Stimulated activated naive CD4-positive, alpha-beta T cell treated with Interleukin-2 at 50 U/mL for 16 hours (primary cell): ENCODE results near the gene TLR6.
A peak's percentile ranks its signal among the peaks of the same experiment; 100 is the strongest.

Experiments used
- DNase-seq: peaks from one replicate; lab custom pipeline; 2025; lab: John Stamatoyannopoulos, UW

TLR6 gene

DNA sequence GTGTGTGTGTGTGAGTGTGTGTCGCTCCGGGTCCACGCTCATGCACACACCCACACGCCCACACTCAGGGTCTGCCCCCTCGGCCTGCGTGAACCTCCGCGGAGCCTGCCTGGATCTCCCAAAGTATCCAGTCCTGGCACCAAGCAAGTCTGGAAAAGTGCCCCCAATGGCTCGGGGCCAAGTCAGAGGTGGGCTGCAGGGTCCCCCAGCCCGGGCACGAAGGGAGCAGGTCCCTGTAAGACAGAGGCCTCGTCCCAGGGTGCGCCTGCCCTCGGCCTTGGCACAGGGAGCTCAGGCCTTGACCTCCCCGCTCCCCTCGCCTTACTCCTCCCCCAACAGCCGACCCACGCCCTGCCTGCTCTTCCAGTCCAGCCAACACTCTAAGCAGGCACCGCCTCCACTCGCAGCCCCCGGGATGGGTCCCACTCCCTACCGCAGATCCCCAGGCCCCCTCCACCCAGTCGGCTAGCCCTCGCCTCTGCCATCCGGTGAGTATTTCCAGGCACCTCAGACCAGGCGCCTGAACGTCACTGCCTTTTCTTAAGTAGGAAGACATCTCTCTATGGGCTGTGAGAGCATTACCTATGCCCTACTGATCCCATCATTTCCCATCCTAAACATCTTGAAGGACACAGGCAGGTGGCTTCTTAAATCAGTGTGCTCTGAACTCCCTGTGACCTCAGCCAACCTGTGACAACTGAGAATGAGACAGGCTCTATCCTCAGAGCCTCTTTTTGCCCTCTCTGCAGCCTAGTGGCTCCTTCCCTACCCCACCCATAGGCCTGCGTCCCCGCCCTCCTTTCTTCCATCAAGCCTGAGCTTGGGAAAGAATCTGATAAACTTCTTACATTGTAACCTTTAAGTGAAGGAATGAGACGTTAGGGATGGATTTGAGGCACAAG is 11.7 kb upstream of the TLR6 start:
- no peak for DNase-seq

GRCh38 chr4:38867478-38868058 is 11.0 kb upstream of the TLR6 start, which contains the start of gene FAM114A1:
Gene FAM114A1 (plus strand): TSS chr4:38867806. CDS start chr4:38878079, 10,273 bp downstream.
- no peak for DNase-seq

- DNase-seq = no peak
Measured at GRCh38 chr4:38866973-38867477, 10.4 kb upstream of the TLR6 start.

GRCh38 chr4:38865445-38865844 is 8.8 kb upstream of the TLR6 start:
- DNase-seq = no peak

DNA sequence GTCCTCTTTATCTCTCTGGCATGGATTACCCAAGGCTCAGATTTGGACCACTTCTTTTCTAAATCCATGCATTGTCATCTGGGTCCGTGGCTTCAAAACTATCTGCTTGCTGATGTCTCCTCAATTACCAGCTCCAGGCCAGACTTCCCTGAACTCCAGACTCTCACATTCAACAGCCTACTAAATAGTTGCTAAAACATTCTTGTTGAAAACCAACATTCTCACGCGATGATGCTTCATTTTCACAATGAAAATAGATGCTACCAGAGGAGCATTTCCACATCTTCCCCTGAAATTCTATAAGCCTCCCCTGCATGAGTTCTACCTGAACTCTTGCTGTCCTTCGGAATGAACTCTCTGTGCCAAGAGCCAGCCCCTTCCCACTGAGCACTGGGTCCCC is 5.2 kb upstream of the TLR6 start:
- DNase-seq = no peak

DNA sequence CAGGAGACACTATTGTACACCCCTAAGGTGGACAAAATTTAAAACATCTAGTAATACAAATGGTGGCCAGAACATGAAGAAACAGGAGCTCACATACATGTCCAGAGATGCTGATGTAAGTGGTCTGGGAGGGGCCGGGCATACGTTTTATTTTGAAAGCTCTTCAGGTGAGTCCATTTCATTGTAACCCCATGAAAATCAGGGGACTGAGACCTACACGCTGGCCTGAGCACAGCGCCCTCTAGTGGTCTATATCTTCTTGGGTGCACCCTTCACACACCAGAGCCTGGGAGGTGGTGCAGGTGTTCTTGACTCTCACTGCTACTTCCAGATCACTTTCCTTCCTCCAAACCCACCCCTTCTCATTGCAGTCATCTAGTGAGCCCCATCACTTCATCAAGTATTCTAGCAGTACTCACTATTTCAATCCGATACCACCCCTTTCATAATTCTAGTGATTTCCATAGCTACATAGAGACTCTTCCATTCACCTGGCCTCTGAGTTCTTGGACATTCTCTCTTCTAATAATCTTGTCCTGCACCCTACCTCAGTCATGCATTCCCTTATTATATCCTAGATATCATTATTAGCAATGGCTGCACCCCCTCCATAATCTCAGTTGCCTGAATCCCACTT is 4.3 kb upstream of the TLR6 start:
- peak; percentile 35 for DNase-seq

DNA sequence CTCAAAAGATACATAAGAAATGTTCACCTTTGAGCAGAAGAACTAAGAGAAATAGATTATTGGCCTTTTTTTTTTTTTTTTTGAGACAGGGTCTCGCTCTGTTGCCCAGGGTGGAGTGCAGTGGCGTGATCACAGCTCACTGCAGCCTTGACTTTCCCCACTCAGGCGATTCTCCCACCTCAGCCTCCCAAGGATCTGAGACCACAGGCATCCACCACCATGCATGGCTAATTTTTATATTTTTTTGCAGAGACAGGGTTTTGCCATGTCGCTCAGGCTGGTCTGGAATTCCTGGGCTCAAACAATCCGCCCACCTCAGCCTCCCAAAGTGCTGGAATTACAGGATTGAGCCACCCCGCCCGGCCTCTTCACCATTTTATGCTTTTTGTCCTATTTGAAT is 2.9 kb upstream of the TLR6 start:
- DNase-seq = no peak

DNA sequence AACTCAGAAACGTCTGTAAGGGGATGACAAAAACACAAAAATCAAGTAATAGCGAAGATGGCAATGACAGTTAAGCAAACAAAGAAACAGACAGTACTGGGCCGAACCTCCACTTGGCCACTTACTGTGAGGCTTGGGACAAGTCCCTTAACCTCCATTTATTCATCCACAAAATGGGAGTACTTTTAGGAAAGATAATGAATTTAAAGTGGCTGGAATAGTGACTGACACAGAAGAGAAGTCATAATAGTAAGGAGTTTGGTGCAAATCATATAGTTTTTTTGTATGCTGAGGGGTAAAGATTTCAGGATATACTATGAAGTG is 1.4 kb upstream of the TLR6 start:
- no peak for DNase-seq

- no peak for DNase-seq
Measured at GRCh38 chr4:38857354-38858096, 908 bp upstream of the TLR6 start.

DNA sequence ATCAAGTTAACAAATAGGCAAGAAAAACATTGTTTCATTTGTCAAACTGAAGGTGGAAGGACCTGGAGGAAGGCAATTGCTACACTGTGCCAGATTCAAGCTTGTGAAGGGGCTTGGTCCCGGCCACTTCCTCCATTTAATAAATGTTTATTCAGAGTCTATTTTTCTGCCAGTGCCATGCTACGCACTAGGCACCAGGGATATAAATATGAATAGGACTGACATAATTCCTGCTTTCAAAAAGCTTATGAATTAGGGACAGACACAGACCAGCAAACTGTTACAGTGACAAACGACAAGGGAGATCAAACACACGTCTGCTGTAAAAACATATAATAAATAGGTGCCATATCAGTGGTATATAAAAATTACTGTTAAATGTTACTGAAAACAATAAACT is 571 bp downstream of the TLR6 start:
- DNase-seq = no peak

DNA sequence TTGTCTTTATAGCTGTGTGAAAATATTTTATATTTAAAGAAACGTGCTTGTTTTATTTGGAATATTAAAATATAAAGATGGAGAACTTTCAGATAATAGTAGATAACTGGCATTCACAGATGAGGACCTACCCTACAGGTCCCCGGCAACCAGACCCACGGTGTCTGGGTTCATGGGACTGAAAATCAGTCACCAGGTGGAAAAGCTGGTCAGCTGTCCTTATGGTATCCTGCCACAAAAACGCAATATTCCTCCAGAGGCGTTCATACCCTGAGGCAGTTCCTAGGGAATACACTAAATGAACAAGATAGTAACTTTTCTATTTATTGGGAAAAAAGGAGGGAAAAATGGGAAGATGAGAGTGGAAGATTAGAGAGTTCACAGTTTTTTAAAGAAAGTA is 1.2 kb downstream of the TLR6 start:
- DNase-seq = no peak

- DNase-seq = no peak
Measured at GRCh38 chr4:38846015-38846414, 10.6 kb downstream of the TLR6 start.

GRCh38 chr4:38842994-38843393 is 13.6 kb downstream of the TLR6 start:
- DNase-seq = no peak

- no peak for DNase-seq
Measured at GRCh38 chr4:38837849-38838248, 18.8 kb downstream of the TLR6 start.

GRCh38 chr4:38837334-38837733 is 19.3 kb downstream of the TLR6 start:
- no peak for DNase-seq

DNA sequence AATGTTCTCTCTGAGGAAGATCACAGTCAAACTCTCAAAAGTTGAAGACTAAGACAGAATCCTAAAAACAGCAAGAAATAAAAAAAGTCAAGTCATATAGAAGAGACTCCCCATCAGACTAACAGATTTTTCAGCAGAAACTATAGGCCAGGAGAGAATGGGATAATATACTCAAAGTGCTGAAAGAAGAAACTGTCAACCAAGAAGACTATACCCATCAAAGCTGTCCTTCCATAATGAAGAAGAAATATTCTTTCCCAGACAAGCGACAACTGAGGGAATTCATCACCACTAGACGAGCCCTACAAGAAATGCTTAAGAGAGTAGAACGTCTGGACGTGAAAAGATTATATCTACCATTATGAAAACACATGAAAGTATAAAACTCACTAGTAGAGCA is 22.0 kb downstream of the TLR6 start:
- no peak for DNase-seq

DNA sequence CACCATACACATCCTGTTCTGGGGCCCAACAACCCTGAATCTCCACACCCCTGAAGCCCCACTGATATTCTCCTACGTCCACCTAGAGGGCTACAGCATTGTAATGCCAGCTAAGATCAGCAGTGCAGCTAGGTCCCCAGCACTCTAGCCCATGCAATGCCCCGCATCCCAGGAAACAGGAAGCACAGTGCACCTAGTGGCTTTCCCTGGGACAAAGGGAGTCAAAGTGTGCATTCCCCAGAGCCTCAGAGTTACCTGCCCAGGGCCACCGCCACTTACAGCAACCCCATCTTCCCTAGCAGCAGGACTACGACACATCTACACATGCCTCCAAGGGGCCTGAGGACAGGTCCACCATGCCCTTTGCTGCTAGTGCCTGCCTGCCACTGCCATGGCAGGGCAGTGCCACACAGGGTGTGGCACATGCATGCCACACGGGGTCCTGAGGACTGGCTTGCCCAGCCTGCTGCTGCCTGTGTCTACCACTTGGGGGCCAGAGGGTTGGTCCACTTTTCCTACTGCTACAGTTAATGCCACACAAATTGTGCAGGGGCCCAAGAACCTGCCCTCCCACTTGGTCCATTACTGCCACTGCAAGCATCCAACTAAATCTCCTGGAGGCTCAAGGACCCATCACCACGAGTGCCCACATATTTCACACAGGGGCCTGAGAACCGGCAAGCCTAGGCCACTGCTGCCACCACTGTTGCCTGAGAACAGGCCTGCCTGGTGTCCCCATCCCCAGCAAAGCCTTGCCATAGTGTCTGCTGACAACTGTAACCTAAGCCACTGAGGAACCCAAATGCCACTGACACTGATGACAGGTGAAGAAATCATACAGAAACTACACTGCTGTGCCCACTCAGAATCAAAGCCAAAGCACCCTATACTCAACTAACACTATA is 23.7 kb downstream of the TLR6 start:
- DNase-seq = no peak

DNA sequence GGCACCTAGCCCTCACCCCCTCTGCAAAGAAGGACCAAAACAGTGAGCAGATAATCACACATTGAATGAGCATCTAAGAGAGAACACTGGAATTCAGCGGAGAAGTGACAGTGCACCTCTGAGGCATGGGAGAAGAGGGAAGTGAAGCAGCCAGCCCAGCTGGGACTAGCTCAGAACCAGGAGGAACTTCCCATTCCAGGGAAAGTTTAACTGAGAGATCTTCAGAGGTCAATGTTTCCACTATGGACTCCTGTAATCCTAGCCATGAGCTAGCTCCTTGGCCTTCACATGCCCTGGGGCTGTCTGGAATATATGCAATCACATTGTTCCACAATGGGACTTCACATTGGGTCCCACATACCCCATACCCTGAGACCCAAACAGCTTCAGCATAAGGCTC is 24.4 kb downstream of the TLR6 start:
- no peak for DNase-seq

- DNase-seq = no peak
Measured at GRCh38 chr4:38831653-38832052, 25.0 kb downstream of the TLR6 start.

- DNase-seq = no peak
Measured at GRCh38 chr4:38829237-38829636, 27.4 kb downstream of the TLR6 start.

GRCh38 chr4:38823766-38824165 is 32.9 kb downstream of the TLR6 start:
- DNase-seq = no peak
